Measurements from ENCODE around the gene PYGB. TPM values are rescaled to one million over a fixed set of nuclear protein-coding genes. Genes with fewer than 3 reads are reported as not detected.

The PYGB gene
- polyA plus RNA-seq, 4 donors = 29.9 to 50.3 (median 41.2) TPM

GRCh38 chr20:25279403-25279802 lies 31.5 kb downstream of the PYGB start:
- no peak for DNase-seq (ENCODE audit: low read depth in 4 of 4, low spot score in 3 of 4)

DNA sequence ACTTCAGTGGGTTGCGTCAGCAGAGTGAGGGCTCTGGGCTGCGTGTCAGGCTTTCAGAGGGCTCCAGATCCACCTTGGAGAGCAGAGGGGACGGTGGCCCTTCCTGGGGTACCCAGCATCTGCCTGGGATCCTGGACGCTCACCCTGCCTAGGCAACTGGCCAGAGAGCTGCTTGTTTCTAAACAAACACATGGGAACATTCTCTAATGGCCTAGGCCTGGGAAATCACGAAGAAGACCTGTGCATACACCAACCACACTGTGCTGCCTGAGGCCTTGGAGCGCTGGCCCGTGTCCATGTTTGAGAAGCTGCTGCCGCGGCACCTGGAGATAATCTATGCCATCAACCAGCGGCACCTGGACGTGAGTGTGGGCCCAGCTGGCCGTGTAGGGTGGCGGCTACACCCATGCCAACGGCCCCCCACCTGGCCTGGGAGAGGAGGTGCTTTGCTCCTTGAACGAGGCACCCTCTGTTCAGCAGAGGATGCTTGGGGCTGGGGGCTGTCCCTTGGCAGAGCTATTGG lies 32.2 kb downstream of the PYGB start:
- DNase-seq (ENCODE audit: low read depth in 4 of 4, low spot score in 3 of 4) = peak in 2 of 4 donors; percentile 25 to 27

DNA sequence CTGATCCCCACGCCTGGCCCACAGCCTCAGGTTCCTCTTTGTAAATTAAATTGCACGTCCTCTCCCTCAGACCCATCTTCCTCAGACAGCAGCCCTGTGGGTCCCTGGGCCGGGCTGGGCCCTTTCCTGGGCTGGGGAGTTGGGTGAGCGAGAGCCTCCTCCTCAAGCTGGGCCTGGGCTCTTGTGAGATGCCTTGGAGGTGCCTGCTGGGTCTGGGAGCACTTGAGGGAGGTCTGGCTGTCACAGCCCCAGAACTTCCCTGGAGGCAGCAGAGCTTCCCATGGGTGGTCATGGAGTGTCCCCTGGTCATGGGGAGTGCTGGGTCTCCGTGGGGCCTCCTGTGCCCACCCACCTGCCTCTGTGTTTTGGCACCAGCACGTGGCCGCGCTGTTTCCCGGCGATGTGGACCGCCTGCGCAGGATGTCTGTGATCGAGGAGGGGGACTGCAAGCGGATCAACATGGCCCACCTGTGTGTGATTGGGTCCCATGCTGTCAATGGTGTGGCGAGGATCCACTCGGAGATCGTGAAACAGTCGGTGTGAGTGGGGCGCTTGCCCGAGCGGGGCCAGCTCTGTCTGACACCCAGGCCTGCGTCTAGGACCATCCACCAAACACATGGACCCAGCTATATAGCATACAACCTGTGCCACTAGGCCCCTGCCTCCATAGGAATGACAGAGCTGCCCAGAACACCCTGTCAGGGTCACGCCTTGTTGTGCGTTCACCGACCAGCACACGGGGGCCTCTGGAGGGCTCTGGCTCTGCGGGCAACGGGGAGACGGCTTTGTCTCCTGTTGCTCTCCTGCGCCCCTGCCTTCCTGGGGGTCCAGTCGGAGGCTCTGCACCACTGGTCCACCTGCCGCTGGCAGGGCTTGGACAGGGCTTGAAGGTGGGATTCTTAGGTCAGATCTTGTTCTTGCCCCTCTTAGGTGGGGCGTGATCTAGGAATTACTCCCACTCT lies 33.0 kb downstream of the PYGB start:
- DNase-seq (ENCODE audit: low read depth in 4 of 4, low spot score in 3 of 4) = no peak

- no peak for DNase-seq (ENCODE audit: low read depth in 4 of 4, low spot score in 3 of 4)
Measured at GRCh38 chr20:25281541-25281991, 33.7 kb downstream of the PYGB start.

DNA sequence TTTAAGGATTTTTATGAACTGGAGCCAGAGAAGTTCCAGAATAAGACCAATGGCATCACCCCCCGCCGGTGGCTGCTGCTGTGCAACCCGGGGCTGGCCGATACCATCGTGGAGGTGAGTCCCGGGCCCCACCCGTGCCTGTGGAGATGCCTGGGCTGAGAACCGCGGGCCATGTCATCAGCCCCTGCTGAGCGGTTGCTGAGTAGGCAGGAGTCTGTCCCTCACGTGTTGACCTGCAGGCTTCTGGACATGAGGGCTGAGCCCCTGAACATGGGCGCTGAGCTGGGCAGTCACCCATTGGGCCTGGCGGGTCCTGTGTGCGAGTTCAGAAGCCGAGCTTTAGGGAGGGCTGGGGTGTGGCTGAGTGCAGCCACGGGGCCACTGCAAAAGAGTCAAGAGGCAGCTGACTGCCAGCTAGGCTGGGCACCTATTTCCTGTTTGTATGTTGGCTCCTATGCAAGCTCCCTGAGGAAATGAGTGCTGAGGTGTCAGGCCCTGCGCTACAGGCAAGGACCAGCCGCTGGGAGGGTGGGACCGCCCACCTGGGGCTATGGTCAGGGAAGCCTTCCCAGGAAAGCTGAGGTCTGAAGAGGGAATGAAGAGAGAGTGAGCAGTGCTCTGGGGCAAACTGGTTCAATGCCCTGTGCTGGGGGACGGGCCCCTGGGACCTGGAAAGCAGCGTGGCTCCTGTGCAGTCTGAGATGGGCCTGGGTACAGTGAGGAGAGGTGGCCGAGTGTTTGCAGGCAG lies 34.3 kb downstream of the PYGB start:
- DNase-seq (ENCODE audit: low read depth in 4 of 4, low spot score in 3 of 4) = no peak

GRCh38 chr20:25282796-25283195 lies 34.9 kb downstream of the PYGB start:
- DNase-seq (ENCODE audit: low read depth in 4 of 4, low spot score in 3 of 4) = no peak

DNA sequence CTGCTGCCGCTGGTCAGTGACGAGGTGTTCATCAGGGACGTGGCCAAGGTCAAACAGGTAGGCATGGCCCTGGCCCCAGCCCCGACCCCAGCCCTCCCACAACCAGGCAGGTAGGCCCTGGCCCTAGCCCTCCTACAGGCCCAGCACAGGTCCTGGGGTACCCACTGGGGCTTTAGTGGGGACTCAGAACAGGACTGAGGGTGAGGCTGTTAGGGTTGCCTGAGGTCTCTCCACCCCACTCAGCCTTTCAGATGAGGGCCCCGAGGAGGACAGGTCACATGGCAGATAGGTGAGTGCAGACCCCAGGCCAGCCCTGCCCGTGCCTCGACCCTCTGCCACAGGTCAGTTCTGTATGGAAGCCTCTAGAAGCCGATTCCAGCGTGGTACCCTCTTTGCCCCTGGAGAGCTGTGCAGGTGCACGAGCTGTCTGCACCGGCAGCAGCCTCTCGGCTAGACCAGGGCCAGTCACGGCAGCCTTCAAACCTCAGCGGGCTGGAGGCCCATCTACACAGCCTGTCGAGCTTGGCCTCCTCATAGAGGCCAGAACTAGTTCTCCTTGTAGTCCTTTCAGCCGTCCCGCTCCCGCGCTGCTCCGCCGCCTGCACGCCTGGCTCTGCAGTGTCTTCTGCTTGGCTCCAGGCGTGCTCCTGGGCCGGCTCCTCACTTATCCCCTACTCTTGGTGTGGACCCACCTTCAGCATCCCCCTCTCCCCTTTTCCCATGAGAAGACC lies 35.5 kb downstream of the PYGB start:
- DNase-seq (ENCODE audit: low read depth in 4 of 4, low spot score in 3 of 4) = no peak

DNA sequence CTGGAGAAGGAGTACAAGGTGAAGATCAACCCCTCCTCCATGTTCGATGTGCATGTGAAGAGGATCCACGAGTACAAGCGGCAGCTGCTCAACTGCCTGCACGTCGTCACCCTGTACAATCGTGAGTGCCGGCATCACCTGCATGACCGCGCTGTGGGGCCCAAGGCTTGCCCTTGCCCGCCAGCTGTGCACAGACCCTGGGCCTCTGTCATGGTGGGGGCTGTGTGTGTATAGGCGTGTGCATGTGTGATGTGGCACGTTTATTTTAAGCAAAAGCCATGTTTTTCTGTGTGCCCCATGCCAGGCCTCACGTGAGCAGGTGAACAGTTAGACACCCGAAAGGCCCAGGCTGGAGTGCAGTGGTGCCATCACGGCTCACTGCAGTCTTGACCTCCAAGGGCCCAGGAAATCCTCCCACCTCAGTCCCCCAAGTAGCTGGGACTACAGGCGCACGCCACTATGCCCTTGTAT lies 36.3 kb downstream of the PYGB start:
- no peak for DNase-seq (ENCODE audit: low read depth in 4 of 4, low spot score in 3 of 4)

- no peak for DNase-seq (ENCODE audit: low read depth in 4 of 4, low spot score in 3 of 4)
Measured at GRCh38 chr20:25285091-25285647, 37.3 kb downstream of the PYGB start.

DNA sequence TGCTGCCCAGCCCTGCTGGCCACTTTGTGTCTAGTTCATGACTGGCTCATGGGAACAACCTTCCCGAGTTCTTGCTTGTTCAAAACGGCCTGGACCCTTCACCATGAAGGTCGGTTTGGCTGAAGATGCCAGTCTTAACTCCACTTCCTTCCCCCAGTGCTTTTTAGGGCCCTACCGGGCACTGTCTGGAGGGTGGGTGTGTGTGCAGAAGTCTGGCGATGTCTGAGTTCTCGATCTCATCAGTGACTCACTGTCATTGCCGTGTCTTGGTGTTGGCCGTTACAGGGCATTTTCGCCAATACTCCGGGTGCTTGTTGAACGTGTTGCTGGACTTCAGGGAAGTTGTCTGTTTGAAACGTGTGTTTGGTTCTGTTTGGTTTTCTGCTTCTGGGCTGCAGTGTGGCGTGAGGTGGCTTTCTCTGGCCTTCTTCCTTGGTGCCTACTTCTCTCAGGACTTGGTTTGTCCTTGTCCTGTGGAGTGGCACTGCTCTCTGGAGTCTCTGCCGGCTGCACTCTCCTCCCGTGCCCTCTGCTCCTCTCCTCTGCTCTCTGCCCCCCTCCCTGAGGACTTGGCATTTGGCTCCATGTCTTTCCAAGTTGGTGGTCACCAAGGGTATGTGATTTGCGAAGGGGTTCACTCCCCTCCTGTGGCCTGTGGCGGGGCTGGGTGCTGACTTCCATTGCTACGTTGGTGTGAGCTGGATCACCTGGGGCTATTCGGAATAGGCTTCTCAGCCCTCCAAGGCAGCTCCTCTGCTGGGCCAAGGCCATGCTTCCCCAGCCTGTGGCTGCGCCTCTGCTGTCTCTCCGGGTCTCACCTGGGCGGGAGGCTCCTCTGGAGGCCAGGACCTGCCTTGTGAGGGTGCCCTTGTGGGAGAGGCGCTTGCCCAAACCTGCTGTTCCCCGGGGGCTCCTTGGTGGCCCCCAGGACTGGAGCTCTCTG lies 38.2 kb downstream of the PYGB start:
- DNase-seq (ENCODE audit: low read depth in 4 of 4, low spot score in 3 of 4) = no peak

- no peak for DNase-seq (ENCODE audit: low read depth in 4 of 4, low spot score in 3 of 4)
Measured at GRCh38 chr20:25286917-25287316, 39.0 kb downstream of the PYGB start.

DNA sequence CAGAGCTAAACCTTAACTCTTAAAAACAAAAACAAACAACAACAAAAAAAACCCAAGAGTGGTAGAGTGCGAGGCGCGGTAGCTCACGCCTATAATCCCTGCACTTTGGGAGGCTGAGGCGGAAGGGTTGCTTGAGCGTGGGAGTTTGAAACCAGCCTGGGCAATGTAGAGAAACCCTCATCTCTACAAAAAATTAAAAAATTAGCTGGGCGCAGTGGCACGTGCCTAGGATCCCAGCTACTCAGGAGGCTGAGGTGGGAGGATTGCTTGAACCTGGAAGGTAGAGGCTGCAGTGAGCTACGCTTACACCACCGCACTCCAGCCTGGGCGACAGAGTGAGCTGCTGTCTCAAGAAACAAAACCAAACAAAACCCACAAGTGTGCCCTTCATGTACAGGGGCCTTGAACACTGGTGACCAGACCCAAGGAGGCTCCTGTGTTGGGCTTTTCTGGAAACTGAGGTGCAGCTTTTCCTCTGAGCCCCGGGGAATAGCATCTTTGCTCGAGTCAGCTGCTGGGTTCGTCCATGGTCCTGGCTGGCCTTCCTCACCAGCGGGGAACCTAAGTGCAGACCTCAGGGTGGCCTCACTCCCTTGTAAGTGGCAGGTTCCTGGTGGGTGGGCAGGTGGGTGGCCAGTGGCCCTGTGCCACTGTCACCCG lies 39.9 kb downstream of the PYGB start:
- DNase-seq (ENCODE audit: low read depth in 4 of 4, low spot score in 3 of 4) = no peak

GRCh38 chr20:25288291-25289181 lies 40.7 kb downstream of the PYGB start:
- DNase-seq (ENCODE audit: low read depth in 4 of 4, low spot score in 3 of 4) = no peak

DNA sequence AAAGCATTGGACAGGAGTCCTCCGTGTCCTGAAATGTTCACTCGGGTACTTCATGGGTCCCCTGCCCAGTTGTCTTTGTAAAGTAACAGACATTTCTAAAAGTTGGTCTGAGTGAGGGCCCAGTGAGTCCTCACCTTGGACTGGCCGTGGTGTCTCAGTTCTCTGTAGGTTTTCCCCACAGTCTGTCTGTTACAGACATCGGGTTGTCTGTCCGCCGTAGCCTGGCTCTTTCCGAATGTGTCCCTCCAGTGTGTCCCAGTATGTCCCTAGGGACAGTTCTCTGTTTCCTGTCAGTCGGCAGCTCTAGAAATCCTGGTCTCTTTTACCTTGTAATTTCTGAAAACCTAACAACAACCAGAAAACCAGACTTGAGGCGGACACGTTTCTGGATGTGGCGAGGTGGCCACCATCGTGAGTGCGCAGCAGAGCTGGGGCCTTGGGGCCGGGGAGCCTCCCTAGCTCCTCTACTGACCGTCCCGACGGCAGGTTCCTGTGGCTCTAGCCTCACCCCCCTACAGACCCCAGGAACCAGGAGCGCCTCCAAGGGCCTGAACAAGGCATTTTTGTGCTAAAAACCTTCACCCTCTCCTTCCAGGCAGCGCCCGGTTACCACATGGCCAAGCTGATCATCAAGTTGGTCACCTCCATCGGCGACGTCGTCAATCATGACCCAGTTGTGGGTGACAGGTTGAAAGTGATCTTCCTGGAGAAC lies 42.2 kb downstream of the PYGB start:
- no peak for DNase-seq (ENCODE audit: low read depth in 4 of 4, low spot score in 3 of 4)

DNA sequence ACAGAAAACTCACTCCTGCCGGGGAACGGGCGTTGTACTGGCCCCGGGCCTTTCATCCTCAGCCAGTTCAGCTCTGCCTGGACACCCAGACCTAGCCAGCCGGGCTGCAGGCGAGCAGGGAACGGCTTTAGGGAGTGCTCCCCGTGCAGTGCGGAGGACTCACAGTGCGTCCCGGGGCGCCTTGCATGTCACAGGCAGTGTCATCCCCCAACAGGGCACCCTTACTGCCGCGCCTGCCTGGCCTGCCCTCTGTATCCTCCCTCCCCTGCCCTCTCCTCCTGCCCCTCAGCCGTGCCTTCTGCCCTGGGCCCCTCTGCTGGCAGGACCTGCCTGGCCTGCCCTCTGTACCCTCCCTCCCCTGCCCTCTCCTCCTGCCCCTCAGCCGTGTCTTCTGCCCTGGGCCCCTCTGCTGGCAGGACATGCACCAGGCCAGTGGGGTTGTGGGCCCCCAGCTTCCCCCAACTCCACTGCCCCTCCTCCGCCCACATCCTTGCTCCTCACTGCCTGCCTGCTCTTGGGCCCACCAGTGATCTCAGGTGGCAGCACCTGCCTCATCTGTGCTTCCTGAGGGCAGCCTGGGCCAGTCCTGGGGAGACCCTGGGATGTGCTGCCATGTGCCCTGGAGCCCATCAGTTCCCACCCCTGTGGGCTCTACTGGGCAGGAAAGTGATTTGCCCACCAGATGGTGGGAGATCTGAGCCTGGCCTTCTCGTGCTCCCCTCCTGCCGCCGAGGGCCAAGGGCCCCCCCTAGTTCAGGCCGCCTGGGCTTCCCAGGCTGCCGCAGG lies 43.0 kb downstream of the PYGB start:
- DNase-seq (ENCODE audit: low read depth in 4 of 4, low spot score in 3 of 4) = no peak

DNA sequence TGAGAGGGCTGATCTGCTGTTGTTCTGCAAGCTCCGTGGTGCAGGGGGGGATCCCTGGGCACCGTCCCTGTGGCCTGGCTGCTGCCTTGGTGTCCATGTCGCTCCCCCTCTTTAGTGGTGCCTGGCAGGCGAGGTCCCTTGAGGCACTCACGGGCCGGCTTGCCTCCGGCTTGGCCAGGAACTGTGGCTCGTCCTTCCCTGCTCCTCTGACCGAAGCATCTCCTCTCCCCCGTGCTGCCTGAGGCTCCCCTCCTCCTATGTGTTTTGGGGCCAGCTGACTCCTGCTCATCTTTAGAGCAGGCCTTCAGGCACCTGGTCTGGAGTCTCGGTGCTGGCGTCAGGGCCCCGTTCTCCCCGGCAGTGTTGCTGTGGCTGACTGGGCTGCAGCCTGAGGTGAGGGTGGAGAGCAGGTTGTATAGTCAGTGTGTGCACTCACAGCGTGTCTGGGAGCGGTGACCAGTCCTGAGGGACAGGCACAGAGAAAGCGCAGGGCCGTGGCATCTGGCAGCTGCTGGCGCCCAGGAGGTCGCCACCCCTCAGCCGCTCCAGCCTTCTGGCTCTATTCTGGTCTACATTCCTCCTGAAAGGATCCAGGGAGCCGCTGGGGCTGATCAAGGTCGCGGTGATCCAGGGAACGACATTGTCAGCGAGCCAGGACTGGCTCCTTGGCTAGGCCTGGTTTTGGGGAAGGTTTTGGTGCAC lies 43.7 kb downstream of the PYGB start:
- no peak for DNase-seq (ENCODE audit: low read depth in 4 of 4, low spot score in 3 of 4)
